GM12865 (cell line): Measurements from ENCODE around the gene GNS.

ENCODE experiments used
- DNase-seq: peaks from one replicate; pipeline ENCODE4 v3.0.0; 2010; ENCODE audit warnings: low read depth
- H3K4me3 ChIP-seq: 2 replicates; pipeline ENCODE4 v1.5.1; 2011; ENCODE audit warnings: mild to moderate bottlenecking, low read depth, low read length, control low read depth
- TF ChIP-seq, protein P1 (sequence below): IDR thresholded peaks from 2 replicates; pipeline ENCODE4 v1.5.1; 2011; ENCODE audit warnings: low read length, control low read depth, low read depth, inconsistent platforms; ENCODE audit not compliant: insufficient read depth; ENCODE audit errors: missing control alignments

GNS gene

DNA sequence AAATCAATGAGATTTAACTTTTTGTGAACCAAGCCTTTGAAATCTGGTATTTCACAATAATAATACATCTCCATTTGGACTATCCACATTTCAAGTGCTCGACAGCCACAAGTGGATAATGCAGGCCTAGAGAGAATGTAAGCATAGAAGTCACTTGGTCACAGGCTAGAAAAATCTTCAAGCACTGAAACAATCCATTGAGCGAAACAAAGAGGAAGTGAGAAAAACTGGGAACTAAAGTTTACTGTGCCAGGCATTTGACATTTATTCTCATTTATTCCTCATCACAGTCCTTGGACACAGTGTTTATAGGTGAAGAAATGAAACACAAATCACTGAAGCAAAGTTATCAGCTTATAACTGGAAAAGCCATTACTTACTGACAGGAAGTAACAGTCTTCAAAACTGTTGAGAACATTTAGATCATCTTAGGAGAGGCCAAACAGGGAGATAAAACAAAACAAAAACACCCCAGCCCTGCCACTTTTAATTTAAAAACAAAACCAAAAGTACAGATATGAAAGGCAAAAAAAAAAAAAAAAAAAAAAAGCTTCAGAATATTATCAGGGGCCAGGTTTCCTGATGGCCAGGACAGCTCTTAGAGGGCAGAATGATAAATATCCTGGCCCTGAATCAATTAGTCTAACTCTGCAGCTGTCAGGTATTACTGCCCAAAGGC lies 29.2 kb downstream of the GNS start:
- peak; percentile 18 for DNase-seq
- peak overlapping the region; percentile 10; the same call in 1 of the 2 replicates for H3K4me3 ChIP-seq
- TF ChIP-seq, protein P1, sequence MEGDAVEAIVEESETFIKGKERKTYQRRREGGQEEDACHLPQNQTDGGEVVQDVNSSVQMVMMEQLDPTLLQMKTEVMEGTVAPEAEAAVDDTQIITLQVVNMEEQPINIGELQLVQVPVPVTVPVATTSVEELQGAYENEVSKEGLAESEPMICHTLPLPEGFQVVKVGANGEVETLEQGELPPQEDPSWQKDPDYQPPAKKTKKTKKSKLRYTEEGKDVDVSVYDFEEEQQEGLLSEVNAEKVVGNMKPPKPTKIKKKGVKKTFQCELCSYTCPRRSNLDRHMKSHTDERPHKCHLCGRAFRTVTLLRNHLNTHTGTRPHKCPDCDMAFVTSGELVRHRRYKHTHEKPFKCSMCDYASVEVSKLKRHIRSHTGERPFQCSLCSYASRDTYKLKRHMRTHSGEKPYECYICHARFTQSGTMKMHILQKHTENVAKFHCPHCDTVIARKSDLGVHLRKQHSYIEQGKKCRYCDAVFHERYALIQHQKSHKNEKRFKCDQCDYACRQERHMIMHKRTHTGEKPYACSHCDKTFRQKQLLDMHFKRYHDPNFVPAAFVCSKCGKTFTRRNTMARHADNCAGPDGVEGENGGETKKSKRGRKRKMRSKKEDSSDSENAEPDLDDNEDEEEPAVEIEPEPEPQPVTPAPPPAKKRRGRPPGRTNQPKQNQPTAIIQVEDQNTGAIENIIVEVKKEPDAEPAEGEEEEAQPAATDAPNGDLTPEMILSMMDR = no peak

DNA sequence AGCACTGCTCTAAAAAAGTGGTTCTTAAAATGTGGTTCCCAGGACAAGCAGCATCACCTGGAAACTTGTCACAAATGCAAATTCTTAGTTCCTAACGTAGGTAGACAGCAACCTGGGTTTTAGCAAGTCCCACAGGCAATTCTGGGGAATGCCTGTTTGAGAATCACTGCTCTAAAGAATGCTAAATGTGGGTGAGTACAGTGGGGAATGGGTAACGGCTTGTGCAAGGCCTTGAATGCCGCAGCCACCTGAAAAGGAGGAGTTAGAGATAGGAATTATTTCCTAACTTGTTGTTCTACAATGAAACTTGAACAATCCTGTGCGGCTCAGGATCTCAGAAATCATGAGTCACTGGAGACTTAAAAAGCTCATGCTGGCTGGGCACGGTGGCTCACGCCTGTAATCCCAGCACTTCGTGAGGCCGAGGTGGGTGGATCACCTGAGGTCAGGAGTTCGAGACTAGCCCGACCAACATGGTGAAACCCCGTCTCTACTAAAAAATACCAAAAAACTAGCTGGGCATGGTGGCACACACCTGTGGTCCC lies 34.9 kb downstream of the GNS start:
- H3K4me3 ChIP-seq = no peak overlapping the region
- DNase-seq = no peak
- TF ChIP-seq, protein P1 = no peak

GRCh38 chr12:64723630-64724029 lies 35.6 kb downstream of the GNS start:
- no peak overlapping the region for H3K4me3 ChIP-seq
- DNase-seq = no peak
- TF ChIP-seq, protein P1 = no peak

DNA sequence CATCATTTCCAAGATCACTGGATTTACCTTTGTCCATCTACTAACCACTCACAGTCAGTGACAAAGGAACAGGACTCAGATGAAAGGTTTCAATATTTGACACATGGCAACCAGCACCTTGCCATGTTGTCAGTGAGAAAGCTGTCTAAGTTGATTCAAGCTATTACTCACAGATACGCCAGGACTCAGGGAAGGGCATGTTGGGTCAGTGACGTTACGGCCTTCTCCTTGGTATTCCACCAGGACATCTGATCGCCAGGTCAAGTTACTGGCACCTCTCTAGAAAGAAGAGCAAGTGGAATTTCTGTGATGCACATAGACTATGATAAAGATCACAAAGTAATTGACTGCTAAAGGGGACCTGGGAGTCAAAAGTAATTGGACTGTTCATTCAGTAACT lies 36.4 kb downstream of the GNS start:
- TF ChIP-seq, protein P1 = no peak
- no peak overlapping the region for H3K4me3 ChIP-seq
- no peak for DNase-seq

DNA sequence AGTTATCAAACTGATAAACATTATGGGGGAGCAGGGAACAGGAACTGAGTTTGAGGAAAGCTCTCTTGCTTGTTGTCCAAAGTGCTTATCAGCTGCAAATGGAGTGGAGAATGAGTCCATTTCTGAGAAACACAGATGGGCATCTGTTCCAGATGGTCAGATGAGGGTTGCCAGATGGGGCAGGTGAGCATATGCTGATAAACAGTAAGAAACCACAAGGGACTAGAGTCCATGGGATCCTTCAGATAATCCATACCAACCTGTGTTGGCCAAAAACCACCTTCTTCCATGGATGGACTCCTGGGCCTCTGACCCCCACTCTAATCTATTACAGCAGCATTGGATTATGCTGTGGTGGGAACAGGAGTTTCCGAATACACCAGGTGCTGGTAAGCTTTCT lies 38.3 kb downstream of the GNS start:
- no peak for DNase-seq
- TF ChIP-seq, protein P1 = no peak
- no peak overlapping the region for H3K4me3 ChIP-seq

DNA sequence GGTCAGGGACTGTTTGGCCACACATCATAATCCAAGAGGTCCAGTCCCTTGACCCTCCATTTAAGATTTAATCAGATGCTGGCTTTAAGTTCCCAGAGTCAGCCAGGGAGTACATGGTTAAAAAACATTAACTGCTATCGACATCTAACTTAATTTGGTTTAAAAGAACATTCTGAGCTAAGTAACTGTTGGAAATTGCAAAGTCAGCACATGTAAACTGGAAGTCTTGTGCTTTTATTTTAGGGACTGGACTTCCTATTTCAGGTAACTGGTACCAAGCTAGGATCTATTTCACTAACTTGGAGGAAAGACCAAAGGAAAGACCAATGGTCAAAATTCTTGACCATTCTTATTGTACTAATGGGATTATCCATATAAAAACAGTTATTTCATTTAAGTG lies 40.6 kb downstream of the GNS start:
- no peak for DNase-seq
- no peak overlapping the region for H3K4me3 ChIP-seq
- TF ChIP-seq, protein P1 = no peak
